ENCODE results near the gene ZBTB44. TPM values are rescaled to one million over a fixed set of nuclear protein-coding genes. Genes with fewer than 3 reads are reported as not detected.
"Not testable (repeated sequence)": the region's sequence is repeated elsewhere in the genome, so short reads cannot be mapped to it uniquely, and the experiment has no call there.

ZBTB44 gene
- total RNA-seq, 6 donors from 2014 or later = 40.3 to 91.7 (median 51.2) TPM

DNA sequence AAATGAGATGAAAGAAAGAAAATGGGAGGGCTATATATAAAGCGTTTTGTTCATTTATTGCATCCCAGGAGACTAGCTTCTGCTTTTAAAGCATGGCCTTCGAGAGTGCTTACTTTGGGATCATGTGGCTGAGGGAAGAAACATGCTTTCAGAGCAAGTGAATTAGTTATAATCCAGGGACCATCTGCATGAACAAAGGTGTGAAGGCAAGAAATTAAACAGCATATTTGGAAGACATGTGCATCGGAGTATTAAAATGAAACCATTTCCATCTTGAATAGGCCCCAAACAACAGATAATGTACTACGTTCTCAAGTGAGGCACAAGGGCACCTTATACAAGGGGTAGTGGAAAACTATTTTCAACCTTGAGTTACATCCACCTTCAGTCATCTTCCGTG lies 51.4 kb downstream of the ZBTB44 start:
- H3K4me1 ChIP-seq = no peaks in the 10 kb centered on the region
- ATAC-seq (ENCODE audit: low FRiP score in 2 of 2) (no peak), DNase-seq (no peak)
- no peaks in the 10 kb centered on the region for H3K27me3 ChIP-seq
- TF ChIP-seq POLR2AphosphoS5 (IDR thresholded peaks at IDR 0.05) (no peak), POLR2A (IDR thresholded peaks at IDR 0.05) (no peak), EP300 (IDR thresholded peaks at IDR 0.05) (no peak)
- TF ChIP-seq, protein P1, sequence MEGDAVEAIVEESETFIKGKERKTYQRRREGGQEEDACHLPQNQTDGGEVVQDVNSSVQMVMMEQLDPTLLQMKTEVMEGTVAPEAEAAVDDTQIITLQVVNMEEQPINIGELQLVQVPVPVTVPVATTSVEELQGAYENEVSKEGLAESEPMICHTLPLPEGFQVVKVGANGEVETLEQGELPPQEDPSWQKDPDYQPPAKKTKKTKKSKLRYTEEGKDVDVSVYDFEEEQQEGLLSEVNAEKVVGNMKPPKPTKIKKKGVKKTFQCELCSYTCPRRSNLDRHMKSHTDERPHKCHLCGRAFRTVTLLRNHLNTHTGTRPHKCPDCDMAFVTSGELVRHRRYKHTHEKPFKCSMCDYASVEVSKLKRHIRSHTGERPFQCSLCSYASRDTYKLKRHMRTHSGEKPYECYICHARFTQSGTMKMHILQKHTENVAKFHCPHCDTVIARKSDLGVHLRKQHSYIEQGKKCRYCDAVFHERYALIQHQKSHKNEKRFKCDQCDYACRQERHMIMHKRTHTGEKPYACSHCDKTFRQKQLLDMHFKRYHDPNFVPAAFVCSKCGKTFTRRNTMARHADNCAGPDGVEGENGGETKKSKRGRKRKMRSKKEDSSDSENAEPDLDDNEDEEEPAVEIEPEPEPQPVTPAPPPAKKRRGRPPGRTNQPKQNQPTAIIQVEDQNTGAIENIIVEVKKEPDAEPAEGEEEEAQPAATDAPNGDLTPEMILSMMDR (IDR thresholded peaks at IDR 0.05) = no peak
- H3K27ac ChIP-seq = no peak overlapping the region
- H3K4me3 ChIP-seq = no peak overlapping the region
- H3K9me3 ChIP-seq = no peaks in the 10 kb centered on the region
- 90 to 92% methylated on average over 5 of the region's 5 CpGs for WGBS, 2 donors
- H3K36me3 ChIP-seq = peaks cover 0 to 40% (median 11%) of the 10 kb centered on the region in 4 donors

DNA sequence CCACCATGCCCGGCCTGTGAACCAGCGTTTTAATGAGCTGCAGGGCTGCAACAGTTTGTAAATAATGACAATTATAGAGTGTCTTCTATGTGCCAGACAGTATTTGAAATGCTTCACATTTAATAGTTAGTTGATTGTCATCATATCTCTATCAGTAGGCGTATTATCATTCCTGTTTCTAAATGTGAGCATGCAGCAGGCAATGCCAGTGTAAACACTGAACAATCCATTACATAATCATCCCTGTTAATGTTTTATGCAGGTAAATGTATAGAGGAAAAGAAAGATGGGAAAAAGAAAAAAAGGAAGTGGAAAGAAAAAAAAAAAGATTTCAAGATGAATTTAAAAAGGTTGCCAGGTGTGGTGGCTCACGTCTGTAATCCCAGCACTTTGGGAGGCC lies 52.3 kb downstream of the ZBTB44 start:
- Histone ChIP-seq H3K4me3 (no peak overlapping the region), H3K27ac (no peak overlapping the region), H3K27me3 (no peaks in the 10 kb centered on the region), H3K36me3 (peaks cover 0 to 30% (median 11%) of the 10 kb centered on the region in 4 donors), H3K9me3 (no peaks in the 10 kb centered on the region), H3K4me1 (no peaks in the 10 kb centered on the region)
- no peak for ATAC-seq (ENCODE audit: low FRiP score in 2 of 2)
- no peak for TF ChIP-seq POLR2A (IDR thresholded peaks at IDR 0.05)
- TF ChIP-seq POLR2AphosphoS5 (IDR thresholded peaks at IDR 0.05) = no peak
- TF ChIP-seq EP300 (IDR thresholded peaks at IDR 0.05) = no peak
- TF ChIP-seq, protein P1 (IDR thresholded peaks at IDR 0.05) = no peak
- 71 to 80% methylated on average over 2 to 4 of the region's 4 CpGs for WGBS, 2 donors
- DNase-seq = no peak

DNA sequence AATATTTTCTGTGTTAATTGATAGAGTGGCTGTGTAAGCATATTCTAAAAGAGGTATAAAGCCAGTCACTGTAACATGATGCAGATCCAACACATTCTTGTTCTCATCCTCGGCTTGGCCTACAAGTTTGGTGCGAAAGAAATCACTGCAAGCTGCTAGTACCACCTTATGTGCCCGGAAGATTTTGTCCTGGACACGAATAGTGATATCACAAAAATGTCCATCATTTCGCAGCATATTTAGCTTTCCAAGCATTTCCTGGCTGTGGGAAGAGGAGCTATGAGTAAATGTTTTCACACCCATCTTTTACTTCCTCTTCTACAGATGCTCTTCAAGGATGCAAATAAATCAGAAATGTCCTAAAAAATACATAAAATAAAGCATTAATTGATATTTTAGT lies 53.1 kb downstream of the ZBTB44 start:
- Histone ChIP-seq H3K4me1 (no peaks in the 10 kb centered on the region), H3K27me3 (no peaks in the 10 kb centered on the region), H3K9me3 (no peaks in the 10 kb centered on the region), H3K27ac (no peak overlapping the region), H3K36me3 (peaks cover 0 to 30% (median 11%) of the 10 kb centered on the region in 4 donors), H3K4me3 (no peak overlapping the region)
- no peak for ATAC-seq (ENCODE audit: low FRiP score in 2 of 2)
- TF ChIP-seq, protein P1 (IDR thresholded peaks at IDR 0.05) = no peak
- no peak for TF ChIP-seq POLR2A (IDR thresholded peaks at IDR 0.05)
- TF ChIP-seq POLR2AphosphoS5 (IDR thresholded peaks at IDR 0.05) = no peak
- no peak for TF ChIP-seq EP300 (IDR thresholded peaks at IDR 0.05)
- WGBS, 2 donors = 84 to 90% methylated on average over 5 of the region's 5 CpGs
- DNase-seq = no peak

DNA sequence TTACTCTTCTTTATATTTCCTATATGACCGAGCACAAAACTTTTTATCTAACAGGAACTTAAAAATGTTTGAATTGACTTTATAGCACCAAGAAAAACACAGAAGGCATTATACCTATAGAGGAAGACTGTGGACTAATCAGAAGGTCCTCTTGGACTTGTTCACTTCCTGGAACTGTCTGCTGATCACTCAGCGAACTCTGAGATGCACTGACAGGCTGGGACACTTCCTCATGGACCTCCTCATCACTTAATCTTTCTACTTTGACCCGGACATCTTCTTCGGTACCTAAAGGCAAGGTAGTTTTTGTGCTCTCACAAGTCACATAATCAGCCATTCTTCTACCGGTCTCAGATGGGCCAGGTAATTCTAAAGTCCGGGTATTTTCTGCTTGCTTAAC lies 54.0 kb downstream of the ZBTB44 start:
- ATAC-seq (ENCODE audit: low FRiP score in 2 of 2) = no peak
- no peaks in the 10 kb centered on the region for H3K27me3 ChIP-seq
- H3K4me3 ChIP-seq = no peak overlapping the region
- no peaks in the 10 kb centered on the region for H3K4me1 ChIP-seq
- DNase-seq = no peak
- 95 to 97% methylated on average over 6 of the region's 6 CpGs for WGBS, 2 donors
- H3K27ac ChIP-seq = no peak overlapping the region
- peaks cover 0 to 29% (median 8%) of the 10 kb centered on the region in 4 donors for H3K36me3 ChIP-seq
- no peaks in the 10 kb centered on the region for H3K9me3 ChIP-seq
- TF ChIP-seq, protein P1 (IDR thresholded peaks at IDR 0.05) = no peak
- TF ChIP-seq EP300 (IDR thresholded peaks at IDR 0.05) (no peak), POLR2AphosphoS5 (IDR thresholded peaks at IDR 0.05) (no peak), POLR2A (IDR thresholded peaks at IDR 0.05) (no peak)

DNA sequence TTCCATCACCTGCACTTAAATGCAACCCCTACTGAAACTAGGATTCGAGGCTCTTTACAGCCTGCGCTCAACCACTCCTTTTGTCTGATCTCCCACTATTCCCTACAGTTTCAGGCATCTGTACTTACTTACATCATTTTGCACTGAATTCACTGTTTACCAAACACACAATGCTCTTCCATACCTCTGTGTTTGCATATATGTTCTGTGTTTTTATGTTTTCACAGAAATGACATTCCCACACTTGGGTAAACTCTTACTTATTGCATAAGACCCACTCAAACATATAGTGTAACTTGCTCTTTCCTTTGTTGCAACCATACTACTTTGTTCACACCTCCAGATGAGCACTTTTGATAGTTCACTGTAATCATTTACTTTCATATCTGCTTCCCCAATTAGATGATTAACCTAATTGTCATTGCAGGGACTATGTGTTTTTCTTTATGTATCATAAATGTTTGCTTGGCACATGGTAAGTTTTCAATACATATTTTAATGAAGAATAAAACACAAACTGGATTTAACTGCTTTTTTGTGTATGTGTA lies 54.6 kb downstream of the ZBTB44 start:
- ATAC-seq (ENCODE audit: low FRiP score in 2 of 2) (no peak), DNase-seq (no peak)
- TF ChIP-seq POLR2A (IDR thresholded peaks at IDR 0.05) = no peak
- TF ChIP-seq EP300 (IDR thresholded peaks at IDR 0.05) = no peak
- Histone ChIP-seq H3K9me3 (no peaks in the 10 kb centered on the region), H3K27ac (no peak overlapping the region), H3K4me1 (no peaks in the 10 kb centered on the region), H3K27me3 (no peaks in the 10 kb centered on the region), H3K4me3 (no peak overlapping the region), H3K36me3 (peaks cover 0 to 26% (median 5%) of the 10 kb centered on the region in 4 donors)
- WGBS, 2 donors = 95 to 99% methylated on average over 2 of the region's 2 CpGs

DNA sequence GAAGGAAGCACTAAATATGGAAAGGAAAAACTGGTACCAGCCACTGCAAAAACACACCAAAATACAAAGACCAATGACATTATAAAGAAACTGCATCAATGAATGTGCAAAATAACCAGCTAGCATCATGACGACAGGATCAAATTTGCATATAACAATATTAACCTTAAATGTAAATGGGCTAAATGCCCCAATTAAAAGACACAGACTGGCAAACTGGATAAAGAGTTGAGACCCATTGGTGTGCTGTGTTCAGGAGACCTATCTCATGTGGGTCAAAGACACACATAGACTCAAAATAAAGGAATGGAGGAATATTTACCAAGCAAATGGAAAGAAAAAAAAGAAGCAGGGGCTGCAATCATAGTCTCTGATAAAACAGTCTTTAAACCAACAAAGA lies 63.0 kb downstream of the ZBTB44 start:
- H3K27me3 ChIP-seq; H3K27ac ChIP-seq; ATAC-seq (ENCODE audit: low FRiP score in 2 of 2); H3K9me3 ChIP-seq; H3K4me3 ChIP-seq; H3K4me1 ChIP-seq; DNase-seq; H3K36me3 ChIP-seq: not testable (repeated sequence)
- WGBS, 2 donors = 100% methylated on average over 1 of the region's 1 CpG

DNA sequence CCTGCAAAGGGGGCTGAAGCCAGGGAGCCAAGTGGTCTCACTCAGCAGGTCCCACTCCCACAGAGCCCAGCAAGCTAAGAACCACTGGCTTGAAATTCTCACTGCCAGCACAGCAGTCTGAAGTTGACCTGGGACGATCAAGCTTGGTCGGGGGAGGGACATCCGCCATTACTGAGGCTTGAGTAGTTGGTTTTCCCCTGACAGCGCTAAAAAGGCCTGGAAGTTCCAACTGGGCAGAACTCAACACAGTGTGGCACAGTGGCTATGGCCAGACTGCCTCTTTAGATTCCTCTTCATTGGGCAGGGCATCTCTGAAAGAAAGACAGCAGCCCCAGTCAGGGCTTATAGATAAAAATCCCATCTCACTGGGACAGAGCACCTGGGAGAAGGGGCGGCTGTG lies 64.8 kb downstream of the ZBTB44 start:
- H3K4me3 ChIP-seq; H3K9me3 ChIP-seq; DNase-seq; H3K4me1 ChIP-seq; ATAC-seq (ENCODE audit: low FRiP score in 2 of 2); H3K27me3 ChIP-seq; H3K27ac ChIP-seq; H3K36me3 ChIP-seq: not testable (repeated sequence)
- 95 to 100% methylated on average over 2 to 5 of the region's 5 CpGs for WGBS, 2 donors
